ENCODE results near the gene NKX2-3.

The NKX2-3 gene

GRCh38 chr10:99532687-99533495 is at the start of gene NKX2-3:
Gene NKX2-3, plus strand, starts transcription at chr10:99532942. Its CDS starts 190 bp downstream, at chr10:99533132.
- peak in 1 of 2 donors; percentile 37 for DNase-seq (ENCODE audit: low read depth in 2 of 2)

GRCh38 chr10:99484626-99485581 is 47.8 kb upstream of the NKX2-3 start:
- DNase-seq (ENCODE audit: low read depth in 2 of 2): no peak

GRCh38 chr10:99487125-99487807 is 45.5 kb upstream of the NKX2-3 start:
- DNase-seq (ENCODE audit: low read depth in 2 of 2): no peak

GRCh38 chr10:99489271-99489670 is 43.5 kb upstream of the NKX2-3 start:
- DNase-seq (ENCODE audit: low read depth in 2 of 2): no peak

- no peak for DNase-seq (ENCODE audit: low read depth in 2 of 2)
Observed at GRCh38 chr10:99497343-99498025, 35.3 kb upstream of the NKX2-3 start.

GRCh38 chr10:99506416-99506815 is 26.3 kb upstream of the NKX2-3 start:
- DNase-seq (ENCODE audit: low read depth in 2 of 2): no peak

- DNase-seq (ENCODE audit: low read depth in 2 of 2): no peak
Observed at GRCh38 chr10:99507265-99507664, 25.5 kb upstream of the NKX2-3 start.

GRCh38 chr10:99513061-99513460 is 19.7 kb upstream of the NKX2-3 start:
- no peak for DNase-seq (ENCODE audit: low read depth in 2 of 2)

- no peak for DNase-seq (ENCODE audit: low read depth in 2 of 2)
Observed at GRCh38 chr10:99519690-99520039, 13.1 kb upstream of the NKX2-3 start.

GRCh38 chr10:99520040-99520846 is 12.5 kb upstream of the NKX2-3 start:
- no peak for DNase-seq (ENCODE audit: low read depth in 2 of 2)

GRCh38 chr10:99520847-99521764 is 11.6 kb upstream of the NKX2-3 start:
- no peak for DNase-seq (ENCODE audit: low read depth in 2 of 2)

GRCh38 chr10:99521765-99522469 is 10.8 kb upstream of the NKX2-3 start:
- DNase-seq (ENCODE audit: low read depth in 2 of 2): no peak

GRCh38 chr10:99522470-99523250 is 10.1 kb upstream of the NKX2-3 start:
- no peak for DNase-seq (ENCODE audit: low read depth in 2 of 2)

- DNase-seq (ENCODE audit: low read depth in 2 of 2): no peak
Observed at GRCh38 chr10:99523251-99523773, 9.4 kb upstream of the NKX2-3 start.

- DNase-seq (ENCODE audit: low read depth in 2 of 2): no peak
Observed at GRCh38 chr10:99524050-99524666, 8.6 kb upstream of the NKX2-3 start.

GRCh38 chr10:99524736-99525380 is 7.9 kb upstream of the NKX2-3 start:
- DNase-seq (ENCODE audit: low read depth in 2 of 2): no peak

GRCh38 chr10:99525897-99526296 is 6.8 kb upstream of the NKX2-3 start:
- no peak for DNase-seq (ENCODE audit: low read depth in 2 of 2)

All from stimulated activated CD4-positive, alpha-beta T cell treated with anti-CD3 and anti-CD28 coated beads, Interleukin-1b, Interleukin-23, amount 100 ng/mL, for 4 hours (primary cell).